GM19324 (cell line): Measurements from ENCODE around the gene PDHA2.
"Not testable (repeated sequence)": the region's sequence is repeated elsewhere in the genome, so short reads cannot be mapped to it uniquely, and the experiment has no call there.

Source experiments
- ATAC-seq: cut with Tn5 transposase; IDR thresholded peaks from one replicate; pipeline ENCODE4 v1.9.1; 2021; ENCODE audit warnings: mild to moderate bottlenecking, moderate library complexity; ENCODE audit not compliant: unreplicated experiment, low FRiP score

PDHA2 gene

DNA sequence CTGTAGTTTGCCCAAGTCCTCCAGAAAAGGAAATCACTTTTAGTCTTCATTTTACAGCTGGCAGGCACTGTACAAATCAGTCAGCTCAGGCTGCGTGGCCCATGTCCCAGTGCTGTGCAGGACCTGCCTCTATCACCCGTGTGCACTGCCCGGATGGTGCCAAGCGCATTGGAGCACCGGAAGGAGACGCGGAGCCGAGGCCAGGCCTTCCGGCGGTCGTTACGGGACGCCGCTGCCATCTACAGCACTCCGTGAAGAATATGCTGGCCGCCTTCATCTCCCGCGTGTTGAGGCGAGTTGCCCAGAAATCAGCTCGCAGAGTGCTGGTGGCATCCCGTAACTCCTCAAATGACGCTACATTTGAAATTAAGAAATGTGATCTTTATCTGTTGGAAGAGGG lies at the start of gene PDHA2:
TSS of gene PDHA2 (plus strand) at position 203 of the 400 bp plus-strand sequence. CDS start at position 261, 58 bp downstream.
- ATAC-seq = no peak

DNA sequence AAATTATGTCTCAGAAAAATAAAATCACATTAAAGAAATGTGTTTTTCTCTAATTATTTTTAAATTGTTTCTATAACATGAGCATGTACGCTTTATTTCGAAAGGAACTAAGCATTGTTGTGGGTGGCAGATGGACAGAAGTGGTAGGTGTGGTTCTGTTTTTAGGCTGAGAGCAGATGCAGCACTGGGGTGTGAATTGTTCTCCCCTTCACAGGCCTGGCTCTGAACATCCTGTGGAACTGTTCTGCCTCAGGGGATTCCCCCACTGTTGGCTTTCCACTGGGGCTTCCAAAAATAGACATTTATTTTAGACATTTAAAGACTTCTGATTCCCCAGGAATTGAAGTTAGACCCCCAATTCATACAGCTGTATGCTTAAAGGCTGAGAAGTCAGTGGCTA lies 41.9 kb upstream of the PDHA2 start:
- no peak for ATAC-seq

DNA sequence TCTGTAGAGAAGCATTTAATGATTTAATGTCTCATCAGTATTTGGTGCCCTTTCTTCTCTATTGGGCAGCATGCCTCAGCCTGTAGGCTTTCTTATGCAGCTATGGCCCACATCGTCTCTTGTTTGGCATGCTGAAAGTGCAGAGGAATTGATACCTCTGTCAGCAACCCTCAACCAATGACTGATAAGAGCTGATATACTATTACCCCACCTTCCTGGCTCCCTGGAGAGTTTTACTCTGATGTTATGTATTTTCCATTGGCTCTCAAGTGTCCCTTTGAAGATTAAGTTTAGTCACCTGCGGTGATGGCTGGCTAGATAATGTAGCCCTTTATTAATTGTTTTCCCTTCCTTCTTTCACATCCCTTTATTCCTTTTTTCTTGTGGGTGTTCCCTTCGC lies 41.2 kb upstream of the PDHA2 start:
- no peak for ATAC-seq

DNA sequence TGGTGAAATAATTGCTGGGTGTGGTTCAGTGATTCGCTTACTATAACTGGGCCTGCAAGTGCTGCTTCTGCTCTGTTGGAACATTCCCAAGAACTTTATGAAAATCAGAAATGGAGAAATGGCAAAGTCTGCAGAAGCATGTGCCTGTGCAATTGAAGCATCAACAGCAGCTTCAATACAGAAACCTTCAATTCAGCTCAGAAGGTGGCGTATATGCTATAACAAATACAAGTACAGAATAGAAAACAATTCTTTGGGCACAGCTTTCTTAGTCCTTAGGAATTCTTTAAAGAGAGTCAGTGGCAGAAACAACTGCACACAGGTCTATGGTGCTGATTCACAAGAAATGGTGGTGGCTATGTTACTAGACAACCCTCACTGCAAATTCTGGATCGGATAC lies 18.0 kb upstream of the PDHA2 start:
- no peak for ATAC-seq

DNA sequence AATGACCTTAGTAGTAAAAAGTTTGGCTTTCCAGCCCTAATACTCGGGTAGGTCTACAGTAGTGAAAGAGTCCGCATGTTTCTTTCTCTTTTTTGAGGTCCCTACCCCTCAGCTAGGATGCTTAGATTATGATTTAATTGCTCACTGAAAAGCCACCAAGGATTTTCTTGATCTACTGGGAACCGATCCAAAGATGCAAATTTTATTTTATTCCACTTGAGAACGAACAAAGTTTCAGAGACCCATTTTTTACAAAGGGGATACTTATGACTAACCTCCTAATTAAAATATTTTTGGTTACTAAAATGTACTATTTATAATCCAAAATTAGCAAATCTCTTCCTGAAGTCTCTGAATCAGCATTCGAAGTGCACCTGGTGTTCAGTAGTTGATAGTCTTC lies 14.3 kb upstream of the PDHA2 start:
- no peak for ATAC-seq

DNA sequence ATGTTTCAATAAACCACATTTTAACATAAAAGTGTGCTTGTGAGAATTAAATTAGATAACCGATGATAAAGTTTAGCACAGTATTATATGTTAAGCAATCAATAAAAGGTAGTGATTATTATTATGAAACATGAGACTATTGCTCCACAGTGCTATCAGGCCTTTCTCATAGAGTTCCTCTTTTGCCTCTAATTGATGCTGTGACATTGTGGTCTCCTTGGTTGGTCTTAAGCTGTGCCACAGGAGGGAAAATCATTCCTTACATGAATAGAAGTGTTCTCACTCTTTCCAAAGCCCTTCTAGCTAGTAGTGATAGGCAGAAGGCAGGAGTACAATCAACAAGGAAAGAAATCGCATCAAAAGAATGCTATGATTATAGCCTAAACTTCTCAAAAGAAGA lies 9.2 kb upstream of the PDHA2 start:
- ATAC-seq = no peak

DNA sequence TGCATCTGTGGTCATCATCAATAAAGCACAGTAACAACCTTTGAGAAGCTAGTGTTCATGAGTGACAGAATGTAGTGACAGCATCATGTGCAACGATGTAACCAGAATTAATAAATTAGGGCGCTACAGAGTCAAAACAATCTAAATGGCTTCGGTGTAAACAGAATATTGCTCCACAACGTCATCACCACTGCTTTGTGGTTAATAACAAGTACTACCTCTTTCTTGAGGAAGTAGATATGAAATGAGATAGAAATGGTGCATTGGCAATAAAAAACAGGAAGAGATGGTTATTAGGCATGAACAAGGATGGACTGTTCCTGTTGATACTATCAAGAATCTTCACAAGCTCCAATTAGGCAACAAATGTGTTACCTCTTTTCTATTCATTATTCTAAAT lies 8.7 kb upstream of the PDHA2 start:
- ATAC-seq = no peak

DNA sequence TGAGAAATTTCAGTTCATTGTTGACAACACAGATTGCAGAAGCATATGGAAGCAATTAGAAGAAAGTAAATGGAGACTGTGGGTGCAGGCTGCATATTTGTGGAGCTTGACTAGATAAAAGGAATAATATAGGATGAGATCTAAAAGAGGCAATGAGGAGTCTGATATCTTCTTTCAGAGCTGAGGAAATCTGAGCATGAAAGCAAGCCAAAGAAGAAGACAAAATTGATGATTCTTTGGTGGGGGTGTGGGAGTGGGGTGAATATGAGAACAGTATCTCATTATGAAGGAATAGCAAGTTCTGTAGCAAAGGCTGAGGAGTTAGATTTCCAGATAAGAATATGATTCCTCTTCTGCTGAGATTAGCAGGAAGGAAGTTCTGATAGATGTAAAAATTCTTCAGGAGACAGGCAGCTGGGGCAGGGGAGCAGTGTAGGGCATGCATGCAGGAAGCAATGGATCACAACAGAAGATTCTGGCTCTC lies 6.1 kb upstream of the PDHA2 start:
- no peak for ATAC-seq

DNA sequence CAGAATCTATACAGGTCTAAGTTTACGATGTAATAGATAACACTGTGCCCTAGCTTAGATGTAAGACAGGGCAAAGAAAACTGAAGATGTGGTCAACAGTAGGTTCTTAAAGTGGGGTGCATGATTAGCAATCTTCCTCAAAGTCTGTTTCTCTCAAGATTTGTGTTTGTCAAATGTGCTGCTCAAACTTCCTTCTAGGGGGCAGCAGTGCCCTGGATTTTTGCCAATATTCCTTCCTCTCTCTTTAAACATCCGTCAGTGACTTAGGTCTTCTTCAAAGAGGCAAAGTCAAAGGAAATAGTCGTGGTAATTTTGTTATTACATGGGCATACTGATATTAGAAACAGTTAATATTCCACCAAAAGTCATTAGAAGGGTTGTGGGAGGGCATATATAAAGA lies 4.2 kb upstream of the PDHA2 start:
- ATAC-seq = no peak

DNA sequence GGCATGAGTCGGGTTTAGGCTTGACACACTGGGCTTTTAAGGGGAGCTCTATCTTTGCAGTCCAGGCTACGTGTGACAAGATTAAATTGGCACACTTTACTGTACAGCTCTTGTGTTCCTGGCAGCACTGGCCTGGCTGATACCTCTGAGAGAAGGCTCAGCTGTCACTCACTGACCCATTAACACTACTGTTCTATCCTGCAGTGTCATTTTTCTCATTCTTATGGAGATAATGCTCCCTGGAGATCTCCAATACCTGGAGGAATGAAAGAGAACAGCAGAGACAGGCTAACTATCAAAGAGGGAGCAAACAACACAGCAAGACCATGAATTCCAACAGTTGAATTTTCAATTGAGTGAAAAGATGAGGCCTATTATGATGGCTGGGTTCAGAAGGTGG lies 1.7 kb upstream of the PDHA2 start:
- no peak for ATAC-seq

DNA sequence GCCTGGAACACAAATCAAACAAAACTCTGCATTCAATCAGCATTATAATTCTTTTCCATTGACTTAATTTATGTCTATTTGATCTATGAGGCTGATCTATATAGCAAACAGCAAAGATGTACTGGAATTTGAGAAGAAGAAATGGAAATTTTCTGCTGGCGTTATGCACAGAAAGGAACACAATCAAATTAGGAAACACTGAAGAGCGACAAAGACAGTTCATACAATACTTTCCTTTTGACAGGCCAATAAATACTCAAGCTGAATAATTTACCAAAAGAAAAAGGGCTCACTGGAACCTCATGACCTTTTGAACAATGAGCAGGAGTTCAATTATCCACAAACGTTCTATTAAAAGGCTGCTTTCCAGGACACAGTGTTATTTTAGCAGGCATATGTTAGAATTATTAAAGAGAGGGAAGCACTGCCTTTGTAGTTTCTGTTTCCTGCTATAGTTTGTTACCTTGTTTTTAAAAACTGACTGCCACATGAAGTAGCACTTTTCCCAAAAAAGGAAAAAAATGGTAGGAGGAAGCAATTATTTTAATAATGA lies 8.1 kb downstream of the PDHA2 start:
- no peak for ATAC-seq

DNA sequence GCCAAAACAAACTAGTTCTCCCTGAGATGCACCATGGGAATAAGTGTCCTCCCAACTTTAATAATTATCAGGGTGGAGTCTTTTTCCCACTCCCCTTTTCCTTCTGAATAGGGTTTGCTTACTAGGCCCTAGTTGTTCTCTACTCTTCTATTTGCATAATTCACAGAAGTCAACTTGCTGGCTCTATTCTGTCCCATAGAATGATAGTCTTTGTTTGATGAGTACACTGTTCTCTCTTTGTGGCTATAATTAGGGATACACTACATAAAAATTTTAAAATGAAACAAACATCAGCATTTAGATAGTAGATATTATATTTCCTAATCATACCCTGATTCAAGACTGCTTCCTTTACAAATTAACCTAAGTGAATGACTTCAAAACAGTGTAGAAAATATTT lies 10.3 kb downstream of the PDHA2 start:
- no peak for ATAC-seq

DNA sequence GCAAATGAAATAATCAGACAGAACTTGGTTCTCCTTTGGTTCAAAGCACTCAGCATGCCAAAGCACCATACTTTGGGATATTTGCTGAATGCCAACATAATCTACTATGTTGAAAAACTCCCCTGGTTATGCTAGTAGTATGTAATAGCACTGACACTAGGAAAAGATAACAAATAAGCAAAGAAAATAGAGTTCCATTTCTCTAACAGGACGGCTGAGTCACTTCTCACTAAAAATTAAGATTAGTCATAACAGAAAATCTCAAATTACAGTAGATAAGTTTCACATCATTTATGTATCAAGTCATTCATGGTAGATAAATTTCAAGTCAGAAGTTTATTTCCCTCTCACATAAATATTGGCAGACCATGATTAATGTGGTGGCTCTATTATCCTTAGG lies 17.9 kb downstream of the PDHA2 start:
- no peak for ATAC-seq

DNA sequence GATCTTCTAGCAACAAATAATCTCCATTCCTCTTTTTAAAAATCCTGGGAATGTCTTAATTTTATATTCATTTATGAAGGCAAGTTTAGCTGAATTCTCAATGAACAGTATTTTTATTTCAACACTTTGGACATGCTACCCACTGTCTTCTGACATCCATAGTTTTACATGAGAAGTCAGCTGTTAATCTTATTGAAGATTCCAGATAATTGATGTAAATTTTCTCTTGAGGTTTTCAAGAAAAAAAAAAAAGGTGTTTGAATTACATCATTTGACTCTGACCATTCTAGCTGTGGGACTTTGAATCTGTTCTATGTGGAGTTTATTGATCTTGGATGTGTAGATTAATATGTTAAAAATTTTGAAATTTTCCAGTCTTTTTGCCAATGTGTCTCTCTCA lies 28.0 kb downstream of the PDHA2 start:
- ATAC-seq = no peak

DNA sequence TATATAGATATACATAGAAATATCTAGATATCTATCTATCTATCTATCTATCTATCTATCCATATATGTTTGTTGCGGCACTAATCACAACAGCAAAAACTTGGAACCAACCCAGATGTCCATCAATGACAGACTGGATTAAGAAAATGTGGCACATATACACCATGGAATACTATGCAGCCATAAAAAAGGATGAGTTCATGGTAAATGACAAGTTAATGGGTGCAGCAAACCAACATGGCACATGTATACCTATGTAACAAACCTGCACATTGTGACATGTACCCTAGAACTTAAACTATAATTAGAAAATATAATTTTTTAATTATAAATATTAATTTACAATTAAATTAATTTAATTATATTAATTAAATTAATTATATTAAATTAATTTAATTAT lies 29.5 kb downstream of the PDHA2 start:
- ATAC-seq = not testable (repeated sequence)

DNA sequence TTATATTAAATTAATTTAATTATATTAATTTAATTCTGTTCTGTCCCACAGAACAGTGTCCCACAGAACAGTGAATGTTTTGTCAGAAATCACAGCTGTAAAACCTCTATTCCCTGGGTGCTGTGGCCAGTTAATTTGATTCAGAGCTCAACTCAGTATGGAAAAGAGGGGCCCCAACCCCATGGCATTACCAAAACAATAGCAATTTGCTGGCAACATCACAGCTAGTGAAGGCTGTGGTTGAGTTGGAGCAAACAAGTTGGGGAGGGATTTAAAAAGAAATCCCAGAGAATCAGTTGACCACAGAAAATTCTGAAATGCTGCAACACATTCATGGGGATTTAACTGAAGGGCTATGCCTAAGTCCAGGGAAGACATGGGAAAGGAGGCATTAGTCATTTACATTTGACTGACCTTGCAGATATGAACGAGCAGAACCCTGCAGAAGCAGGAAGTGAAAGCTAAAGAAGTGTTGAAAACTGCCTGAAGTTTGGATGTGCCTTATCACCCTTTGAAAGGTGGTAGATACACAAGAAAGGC lies 30.1 kb downstream of the PDHA2 start:
- no peak for ATAC-seq

DNA sequence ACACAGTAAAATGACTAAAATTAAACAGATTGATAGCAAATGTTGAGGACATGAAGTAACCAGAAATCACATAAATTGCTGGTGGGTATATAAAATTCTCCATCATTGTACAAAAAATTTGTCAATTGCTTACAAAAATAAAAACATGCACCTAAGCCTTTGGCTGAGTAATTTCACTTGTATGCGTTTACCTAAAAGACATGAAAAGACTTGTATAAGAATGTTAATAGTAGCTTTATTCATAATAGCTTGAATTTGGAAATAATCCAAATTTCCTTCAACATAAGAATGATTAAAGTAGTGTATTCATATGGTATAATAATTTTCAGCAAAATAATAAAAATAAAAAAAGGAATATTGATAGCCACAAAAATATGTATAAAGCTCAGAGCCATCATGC lies 37.7 kb downstream of the PDHA2 start:
- ATAC-seq = no peak

DNA sequence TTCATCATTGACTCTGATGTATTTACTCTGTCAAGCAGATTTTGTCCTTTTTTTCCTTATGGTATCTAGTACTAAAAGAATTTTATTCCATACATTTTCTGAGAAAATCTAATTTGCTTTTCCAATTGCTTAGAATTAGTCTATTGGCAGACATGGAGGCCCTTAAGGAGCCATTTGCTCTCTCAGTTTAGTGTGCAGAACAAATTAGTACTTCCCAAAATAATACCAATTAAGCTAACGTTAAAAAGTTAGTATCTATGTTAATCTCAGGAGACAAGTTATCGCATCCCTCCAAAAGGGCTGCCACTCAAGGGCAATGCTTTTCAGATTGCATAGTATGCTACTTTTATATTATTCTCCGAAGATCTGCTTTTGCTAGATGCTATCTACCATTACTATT lies 47.7 kb downstream of the PDHA2 start:
- no peak for ATAC-seq

DNA sequence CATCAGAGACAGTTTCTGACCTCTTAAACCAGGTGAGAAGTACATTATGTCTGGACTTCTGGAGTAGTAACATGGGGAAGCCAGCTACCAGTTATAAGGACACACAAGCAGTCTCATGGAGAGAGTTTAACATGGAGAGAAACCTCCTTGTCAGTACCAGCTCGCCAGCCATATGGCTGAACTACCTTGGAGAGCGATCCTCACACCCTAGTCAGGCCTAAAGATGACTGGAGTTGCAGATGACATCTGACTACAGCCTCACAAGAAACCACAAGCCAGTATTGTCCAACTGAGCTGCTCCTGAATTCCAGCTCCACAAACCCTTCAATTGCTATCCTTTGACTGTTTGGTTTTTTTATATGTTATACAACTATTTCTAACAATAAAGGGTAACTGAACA lies 49.8 kb downstream of the PDHA2 start:
- ATAC-seq = no peak
